ENCODE data around the gene CMIP. TPM values are rescaled to one million over a fixed set of nuclear protein-coding genes. Genes with fewer than 3 reads are reported as not detected.

CMIP gene
- total RNA-seq: 7.7 and 9.6 TPM in 2 replicates

DNA sequence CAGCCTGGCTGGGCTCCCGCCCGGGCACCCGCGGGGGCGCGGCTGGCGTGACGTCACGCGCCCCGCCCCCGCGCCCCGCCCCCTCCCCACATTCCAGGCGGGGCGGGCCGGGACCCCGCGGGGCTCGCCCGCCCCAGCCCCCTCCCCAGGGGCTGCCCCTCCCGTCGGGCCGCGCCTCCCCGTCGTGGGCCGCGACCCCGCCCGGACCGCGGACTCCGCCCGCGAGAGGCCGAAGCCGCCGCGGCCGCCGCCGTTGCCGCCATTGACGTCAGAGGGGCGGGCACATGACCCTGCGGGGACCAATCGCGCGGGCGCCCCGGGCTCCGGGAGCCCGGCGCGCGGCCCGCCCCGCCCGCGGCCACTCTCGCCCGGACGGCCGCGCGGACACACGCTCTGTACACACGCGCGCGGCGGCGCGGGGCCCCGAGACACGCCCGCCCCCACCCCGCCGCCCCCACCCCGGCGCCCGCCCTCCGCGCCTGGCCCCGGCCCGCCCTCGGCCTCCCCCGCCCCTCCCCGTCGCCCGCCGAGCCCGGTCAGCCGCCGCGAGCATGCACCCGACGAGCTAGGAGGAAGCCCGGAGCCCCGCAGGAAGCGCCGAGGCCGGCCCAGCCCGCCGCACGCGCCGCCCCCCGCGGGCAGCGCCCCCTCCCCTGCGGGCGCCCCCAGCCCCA, at the start of gene CMIP:
TSS of gene CMIP (plus strand) at position 361 of the 674 bp plus-strand sequence.

Small RNAs within 50 kb of the gene (small RNA-seq; reads per million reads assigned to genes)
- not detected for gene MIR6504
- gene MIR7854: not detected

Other genes starting within 250 kb of the CMIP start
- gene BCO1, start 206.1 kb upstream of the CMIP start, total RNA-seq: 0.16 and 0.49 TPM in 2 replicates
- 7.7 and 9.2 TPM in 2 replicates for gene GAN, start 129.8 kb upstream of the CMIP start, total RNA-seq

All from hair follicle dermal papilla cell (primary cell).